Vagina (tissue), 2 donors: ENCODE measurements around the gene KAZN. TPM values are rescaled to one million over a fixed set of nuclear protein-coding genes. Genes with fewer than 3 reads are reported as not detected.

Source experiments
- DNase-seq, 2 donors: peaks; one replicate each; pipeline ENCODE4 v3.0.0-alpha.2; 2017; ENCODE audit errors: extremely low spot score in 2 of 2
- H3K27ac ChIP-seq: fragments of 200-600 bp; sonication (generic); one replicate; pipeline ENCODE4 v1.5.1; 2019
- H3K27me3 ChIP-seq: fragments of 200-600 bp; sonication (generic); one replicate; pipeline ENCODE4 v1.5.1; 2019
- H3K36me3 ChIP-seq, 2 donors: fragments of 200-600 bp; sonication (generic); one replicate each; pipeline ENCODE4 v1.5.1; 2017 to 2019
- H3K4me1 ChIP-seq: fragments of 200-600 bp; sonication (generic); one replicate; pipeline ENCODE4 v1.5.1; 2019
- H3K4me3 ChIP-seq, 2 donors: fragments of 200-600 bp; sonication (generic); 1 replicate in 1 of 2; 2 replicates in 1 of 2; pipeline ENCODE4 v1.5.1; 2016 to 2019
- H3K9me3 ChIP-seq: fragments of 200-600 bp; sonication (generic); one replicate; pipeline ENCODE4 v1.5.1; 2019
- POLR2A ChIP-seq, 2 donors: fragments of 450-650 bp; IDR thresholded peaks; one replicate each; pipeline ENCODE4 v1.6.1; 2017; ENCODE audit warnings: antibody characterized with exemption in 2 of 2, mild to moderate bottlenecking in 2 of 2, moderate library complexity in 2 of 2
- POLR2AphosphoS5 ChIP-seq, 2 donors: sonication (generic); formaldehyde crosslinking; IDR thresholded peaks; one replicate each; pipeline ENCODE4 v1.9.0; 2017; ENCODE audit warnings: antibody characterized with exemption in 2 of 2, mild to moderate bottlenecking in 2 of 2, low read depth in 1 of 2; ENCODE audit not compliant: insufficient read depth in 1 of 2
- intact Hi-C: fragments of 100-400 bp; cut with DNase I; formaldehyde crosslinking; loops from one replicate; pipeline ENCODE4 v1.15.1; 2023
- total RNA-seq: library from RNA; depleted of rRNA; stranded (reverse); fragments of >200 nt; gene quantifications from one replicate; pipeline ENCODE4 v1.2.3, GENCODE V29; 2016
- TF ChIP-seq, protein P1 (sequence below), 3 experiments: fragments of 450-650 bp in 2 of 3; fragments of 200-600 bp in 1 of 3; sonication (generic) in 1 of 3; IDR thresholded peaks; one replicate each; pipeline ENCODE4 v1.5.1; 2017 to 2019; ENCODE audit warnings: antibody characterized with exemption in 3 of 3, mild to moderate bottlenecking in 2 of 3, moderate library complexity in 2 of 3

Gene KAZN
- total RNA-seq, 1 donor from 2014 or later = 29.5 TPM

DNA sequence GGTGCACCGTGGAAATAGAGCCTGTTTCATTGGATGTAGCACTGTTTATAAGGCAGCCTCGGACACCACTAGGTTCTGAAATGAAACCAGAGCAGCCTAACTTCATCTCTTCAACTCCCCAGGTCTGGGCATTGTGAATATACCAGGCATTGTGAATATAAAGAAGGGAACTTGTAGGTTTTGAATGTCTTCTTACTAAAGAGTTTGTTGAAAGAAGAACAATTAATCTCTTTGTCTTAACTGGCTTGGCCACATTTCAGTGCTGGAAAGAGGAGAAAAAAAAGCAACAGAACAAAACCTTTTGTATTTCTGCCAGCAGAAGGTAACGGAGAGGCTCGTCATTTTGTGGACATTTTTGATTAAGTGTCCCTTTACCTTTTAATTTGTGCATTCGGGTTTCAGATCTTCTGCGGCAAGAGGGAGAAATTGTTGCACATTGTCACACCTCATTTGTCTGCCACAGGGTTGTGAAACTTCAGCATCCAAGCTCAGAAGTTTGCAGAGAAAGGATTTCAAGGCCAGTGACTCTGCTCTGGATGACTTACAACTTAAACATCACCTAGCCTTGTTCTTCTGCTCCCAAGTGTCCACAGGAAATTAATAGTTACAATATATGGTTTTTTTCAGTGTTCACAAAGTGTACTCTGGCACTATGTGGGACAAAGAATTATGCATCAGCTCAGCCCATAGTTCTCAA is 158.3 kb downstream of the KAZN start:
- Histone ChIP-seq H3K27me3 (no peaks in the 10 kb centered on the region), H3K9me3 (no peaks in the 10 kb centered on the region), H3K27ac (no peak overlapping the region), H3K36me3 (no peaks in the 10 kb centered on the region), H3K4me3 (no peak overlapping the region), H3K4me1 (peaks cover 19% of the 10 kb centered on the region)
- DNase-seq = no peak
- no peak for TF ChIP-seq POLR2AphosphoS5 (IDR thresholded peaks at IDR 0.05; ENCODE audit: insufficient read depth in 1 of 2, low read depth in 1 of 2)
- no peak for TF ChIP-seq POLR2A (IDR thresholded peaks at IDR 0.05)
- TF ChIP-seq, protein P1, sequence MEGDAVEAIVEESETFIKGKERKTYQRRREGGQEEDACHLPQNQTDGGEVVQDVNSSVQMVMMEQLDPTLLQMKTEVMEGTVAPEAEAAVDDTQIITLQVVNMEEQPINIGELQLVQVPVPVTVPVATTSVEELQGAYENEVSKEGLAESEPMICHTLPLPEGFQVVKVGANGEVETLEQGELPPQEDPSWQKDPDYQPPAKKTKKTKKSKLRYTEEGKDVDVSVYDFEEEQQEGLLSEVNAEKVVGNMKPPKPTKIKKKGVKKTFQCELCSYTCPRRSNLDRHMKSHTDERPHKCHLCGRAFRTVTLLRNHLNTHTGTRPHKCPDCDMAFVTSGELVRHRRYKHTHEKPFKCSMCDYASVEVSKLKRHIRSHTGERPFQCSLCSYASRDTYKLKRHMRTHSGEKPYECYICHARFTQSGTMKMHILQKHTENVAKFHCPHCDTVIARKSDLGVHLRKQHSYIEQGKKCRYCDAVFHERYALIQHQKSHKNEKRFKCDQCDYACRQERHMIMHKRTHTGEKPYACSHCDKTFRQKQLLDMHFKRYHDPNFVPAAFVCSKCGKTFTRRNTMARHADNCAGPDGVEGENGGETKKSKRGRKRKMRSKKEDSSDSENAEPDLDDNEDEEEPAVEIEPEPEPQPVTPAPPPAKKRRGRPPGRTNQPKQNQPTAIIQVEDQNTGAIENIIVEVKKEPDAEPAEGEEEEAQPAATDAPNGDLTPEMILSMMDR (IDR thresholded peaks at IDR 0.05) = no peak
- intact Hi-C loops = no loop called here

DNA sequence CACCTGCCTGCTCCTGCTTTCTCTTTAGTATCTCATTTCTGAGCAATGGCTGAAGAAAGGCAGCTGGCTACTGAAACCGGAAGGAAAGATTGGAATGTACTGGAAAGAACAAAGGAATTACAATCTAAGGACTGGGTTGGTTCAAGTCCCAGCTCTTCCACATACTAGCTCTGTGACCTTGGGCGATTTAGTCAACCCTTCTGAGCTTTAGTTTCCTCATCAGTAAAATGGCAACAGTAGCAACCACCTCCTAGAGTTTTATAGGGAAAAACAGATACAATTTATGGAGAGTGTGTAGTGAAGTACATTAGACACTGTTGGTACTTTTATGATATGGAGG is 158.8 kb downstream of the KAZN start:
- Histone ChIP-seq H3K27ac (no peak overlapping the region), H3K4me1 (peaks cover 19% of the 10 kb centered on the region)
- intact Hi-C loops = no loop called here

DNA sequence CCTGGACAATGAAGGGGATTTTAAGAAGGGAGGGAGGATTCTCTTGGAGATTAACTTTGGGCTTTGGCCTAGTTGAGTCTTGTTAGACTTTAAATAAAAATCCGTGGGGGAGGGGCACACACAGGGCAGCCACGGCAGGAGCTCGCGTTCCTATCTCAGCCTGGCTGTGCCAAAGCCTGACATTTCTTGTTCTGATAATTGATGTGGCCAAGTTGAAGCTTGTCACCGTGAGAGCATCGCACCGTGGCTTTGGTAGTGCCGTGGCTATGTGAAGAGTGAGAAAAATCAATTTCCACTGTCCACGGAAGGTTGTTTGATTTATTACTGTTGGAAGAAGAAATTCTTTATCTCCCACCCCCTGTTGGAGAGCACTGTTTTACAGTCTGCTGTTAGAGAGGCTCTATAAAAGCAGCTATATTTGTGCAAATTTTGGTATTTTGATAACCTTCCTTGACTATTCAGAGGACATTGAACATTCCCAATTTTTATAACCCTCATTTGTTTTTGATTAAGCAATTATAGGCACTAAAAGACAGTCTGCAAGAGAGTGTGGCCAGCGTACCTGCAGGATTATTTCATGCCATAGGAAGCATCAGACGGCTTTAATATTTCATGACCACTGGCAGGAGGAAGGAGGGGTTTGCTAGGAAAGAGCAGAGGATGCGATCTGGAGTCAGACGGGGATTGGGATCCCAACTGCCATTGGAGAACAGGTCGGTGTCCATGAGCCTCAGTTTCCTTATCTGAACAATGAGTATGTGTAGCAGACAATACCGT is 160.7 kb downstream of the KAZN start:
- no peak overlapping the region for H3K4me3 ChIP-seq
- no peak for DNase-seq
- no peaks in the 10 kb centered on the region for H3K9me3 ChIP-seq
- H3K27ac ChIP-seq = no peak overlapping the region
- H3K4me1 ChIP-seq = peaks cover 19% of the 10 kb centered on the region
- TF ChIP-seq POLR2AphosphoS5 (IDR thresholded peaks at IDR 0.05; ENCODE audit: insufficient read depth in 1 of 2, low read depth in 1 of 2) (no peak), POLR2A (IDR thresholded peaks at IDR 0.05) (no peak)
- TF ChIP-seq, protein P1 (IDR thresholded peaks at IDR 0.05) = no peak
- intact Hi-C loops = no loop called here
- no peaks in the 10 kb centered on the region for H3K36me3 ChIP-seq
- H3K27me3 ChIP-seq = no peaks in the 10 kb centered on the region

More for the DNA sequence above, 158.8 kb downstream of the KAZN start:
- Histone ChIP-seq H3K4me3 (no peak overlapping the region), H3K9me3 (no peaks in the 10 kb centered on the region), H3K27me3 (no peaks in the 10 kb centered on the region), H3K36me3 (no peaks in the 10 kb centered on the region)
- TF ChIP-seq, protein P1 (IDR thresholded peaks at IDR 0.05) = no peak
- TF ChIP-seq POLR2A (IDR thresholded peaks at IDR 0.05) (no peak), POLR2AphosphoS5 (IDR thresholded peaks at IDR 0.05; ENCODE audit: insufficient read depth in 1 of 2, low read depth in 1 of 2) (no peak)
- no peak for DNase-seq

DNA sequence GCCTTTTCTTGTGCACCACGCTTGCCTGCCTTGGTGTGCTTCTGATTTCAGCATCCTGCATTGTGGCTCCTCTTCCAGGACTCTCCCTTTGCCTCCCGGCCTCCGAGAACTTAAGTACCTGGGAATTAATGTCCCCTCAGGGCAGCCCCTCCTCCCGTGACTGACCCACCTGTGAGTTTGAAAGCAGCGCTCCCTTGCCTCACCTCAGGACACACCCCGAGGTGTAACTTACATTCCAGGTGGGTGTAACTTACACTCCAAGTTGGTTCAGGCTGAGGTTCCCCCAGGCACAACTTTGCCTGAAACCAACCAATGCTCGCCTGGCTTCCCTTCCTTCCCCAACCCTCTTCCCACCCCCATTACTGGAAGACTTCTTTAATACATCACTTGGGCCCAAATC is 161.4 kb downstream of the KAZN start:
- H3K4me3 ChIP-seq = no peak overlapping the region
- H3K9me3 ChIP-seq = no peaks in the 10 kb centered on the region
- no peaks in the 10 kb centered on the region for H3K36me3 ChIP-seq
- intact Hi-C loops = no loop called here
- no peaks in the 10 kb centered on the region for H3K27me3 ChIP-seq
- no peak overlapping the region for H3K27ac ChIP-seq
- DNase-seq = no peak
- TF ChIP-seq POLR2A (IDR thresholded peaks at IDR 0.05) (no peak), POLR2AphosphoS5 (IDR thresholded peaks at IDR 0.05; ENCODE audit: insufficient read depth in 1 of 2, low read depth in 1 of 2) (no peak)
- TF ChIP-seq, protein P1 (IDR thresholded peaks at IDR 0.05) = no peak
- H3K4me1 ChIP-seq = peaks cover 19% of the 10 kb centered on the region

DNA sequence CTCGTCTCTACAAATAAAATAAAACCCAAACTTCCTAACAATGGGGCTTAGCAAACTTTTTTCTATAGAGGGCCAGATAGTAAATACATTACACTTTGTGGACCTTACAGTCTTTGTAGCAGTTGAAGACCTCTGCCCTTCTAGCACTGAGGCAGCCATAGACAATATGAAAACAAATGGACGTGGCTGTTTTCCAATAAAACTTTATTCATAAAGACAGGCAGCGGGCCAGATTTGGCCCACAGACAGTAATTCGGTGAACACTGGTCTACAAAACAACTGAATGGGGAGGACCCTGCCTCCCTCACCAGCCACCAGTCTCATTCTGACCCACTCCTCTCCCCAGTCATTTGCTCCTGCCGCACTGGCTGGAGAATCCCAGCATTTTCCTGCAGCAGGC is 162.3 kb downstream of the KAZN start:
- no peaks in the 10 kb centered on the region for H3K36me3 ChIP-seq
- intact Hi-C loops = no loop called here
- no peak overlapping the region for H3K27ac ChIP-seq
- H3K4me1 ChIP-seq = peaks cover 26% of the 10 kb centered on the region
- no peak overlapping the region for H3K4me3 ChIP-seq
- no peaks in the 10 kb centered on the region for H3K27me3 ChIP-seq
- DNase-seq = no peak
- TF ChIP-seq, protein P1 (IDR thresholded peaks at IDR 0.05) = no peak
- TF ChIP-seq POLR2A (IDR thresholded peaks at IDR 0.05) (no peak), POLR2AphosphoS5 (IDR thresholded peaks at IDR 0.05; ENCODE audit: insufficient read depth in 1 of 2, low read depth in 1 of 2) (no peak)
- no peaks in the 10 kb centered on the region for H3K9me3 ChIP-seq
